NCI-H460 (cell line): Measurements from ENCODE around the gene KLHL42. TPM values are rescaled to one million over a fixed set of nuclear protein-coding genes. Genes with fewer than 3 reads are reported as not detected.
A peak's percentile ranks its signal among the peaks of the same experiment; 100 is the strongest.
"Not testable (repeated sequence)": the region's sequence is repeated elsewhere in the genome, so short reads cannot be mapped to it uniquely, and the experiment has no call there.

ENCODE experiments used
- DNase-seq: peaks from one replicate; pipeline ENCODE4 v3.0.0-alpha.2; 2016; ENCODE audit warnings: low read depth; ENCODE audit errors: extremely low read depth
- polyA plus RNA-seq: library from polyadenylated mRNA; depleted of rRNA; stranded (reverse); fragments of >200 nt; gene quantifications from 2 replicates; pipeline ENCODE4 v1.2.3, GENCODE V29; 2014; cell fraction: nucleus; rRNA removed
- total RNA-seq: library from RNA; depleted of rRNA; stranded (reverse); fragments of >200 nt; shearing (Covaris generic); gene quantifications from 2 replicates; pipeline ENCODE4 v1.2.3, GENCODE V29; 2014; rRNA removed

KLHL42 gene, protein sequence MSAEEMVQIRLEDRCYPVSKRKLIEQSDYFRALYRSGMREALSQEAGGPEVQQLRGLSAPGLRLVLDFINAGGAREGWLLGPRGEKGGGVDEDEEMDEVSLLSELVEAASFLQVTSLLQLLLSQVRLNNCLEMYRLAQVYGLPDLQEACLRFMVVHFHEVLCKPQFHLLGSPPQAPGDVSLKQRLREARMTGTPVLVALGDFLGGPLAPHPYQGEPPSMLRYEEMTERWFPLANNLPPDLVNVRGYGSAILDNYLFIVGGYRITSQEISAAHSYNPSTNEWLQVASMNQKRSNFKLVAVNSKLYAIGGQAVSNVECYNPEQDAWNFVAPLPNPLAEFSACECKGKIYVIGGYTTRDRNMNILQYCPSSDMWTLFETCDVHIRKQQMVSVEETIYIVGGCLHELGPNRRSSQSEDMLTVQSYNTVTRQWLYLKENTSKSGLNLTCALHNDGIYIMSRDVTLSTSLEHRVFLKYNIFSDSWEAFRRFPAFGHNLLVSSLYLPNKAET
- total RNA-seq, result 13.7 and 14.9 TPM in 2 replicates
- 29.0 and 37.0 TPM in 2 replicates for polyA plus RNA-seq

DNA sequence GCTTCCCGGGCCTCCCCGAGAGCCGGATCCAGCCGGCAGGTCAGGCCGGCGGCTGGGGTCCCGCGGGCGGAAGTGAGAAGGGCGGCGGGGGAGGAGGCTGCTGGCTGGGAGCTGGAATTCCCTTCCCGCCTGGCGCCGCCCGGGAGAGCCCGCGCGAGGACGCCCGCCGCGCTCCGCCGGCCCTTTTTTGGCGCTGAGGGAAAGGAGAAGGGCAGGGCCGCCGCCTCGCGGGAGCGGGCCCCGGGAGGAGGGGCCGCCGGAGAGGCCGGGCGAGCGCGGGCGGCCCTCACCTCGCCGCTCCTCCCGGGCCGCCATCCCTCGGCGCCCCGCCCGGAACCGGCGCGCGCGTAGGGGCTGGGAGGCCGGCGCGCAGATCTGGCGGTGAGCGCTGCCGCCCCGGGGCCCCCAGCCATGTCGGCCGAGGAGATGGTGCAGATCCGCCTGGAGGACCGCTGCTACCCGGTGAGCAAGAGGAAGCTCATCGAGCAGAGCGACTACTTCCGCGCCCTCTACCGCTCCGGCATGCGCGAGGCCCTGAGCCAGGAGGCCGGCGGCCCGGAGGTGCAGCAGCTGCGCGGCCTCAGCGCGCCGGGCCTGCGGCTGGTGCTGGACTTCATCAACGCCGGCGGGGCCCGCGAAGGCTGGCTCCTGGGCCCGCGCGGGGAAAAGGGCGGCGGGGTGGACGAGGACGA, at the start of gene KLHL42, which contains the start of gene MANSC4:
Gene KLHL42, plus strand, starts transcription at position 314 of the 692 bp plus-strand sequence. Its CDS starts 98 bp downstream, at position 412.
Gene MANSC4, minus strand, starts transcription at position 317 of the 692 bp plus-strand sequence. CDS start 8,960 bp downstream, outside the sequence.
- no peak for DNase-seq

- no peak for DNase-seq
Measured at GRCh38 chr12:27732281-27732680, 47.8 kb upstream of the KLHL42 start.

DNA sequence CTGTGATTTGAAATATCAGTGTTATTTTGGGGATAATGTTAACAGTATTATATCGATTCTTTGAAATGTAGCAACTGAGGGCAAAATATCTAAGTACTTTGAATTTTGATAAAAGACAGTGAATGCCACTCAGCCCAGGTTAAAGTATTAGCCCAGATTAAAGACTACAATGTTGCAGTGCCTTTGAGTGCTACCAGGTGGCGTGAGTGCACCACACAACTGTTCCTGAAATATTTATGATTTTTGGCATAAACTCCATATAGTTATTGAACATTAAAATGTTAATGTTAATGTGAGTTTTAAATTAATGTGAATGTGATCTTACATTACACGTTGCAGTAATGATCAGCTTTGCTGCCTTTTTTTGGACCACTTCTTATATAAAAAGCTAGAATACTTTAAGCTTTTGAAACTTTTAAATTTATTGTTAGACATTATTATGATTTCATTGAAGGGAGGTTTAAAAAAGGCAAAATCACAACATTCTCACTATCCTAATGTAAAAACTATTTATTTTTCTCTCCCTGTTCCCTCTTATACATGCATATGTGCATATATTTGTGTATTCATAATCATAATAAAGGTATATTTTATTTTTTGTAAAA, 46.9 kb upstream of the KLHL42 start:
- peak; percentile 22 for DNase-seq

GRCh38 chr12:27733791-27734190, 46.2 kb upstream of the KLHL42 start:
- DNase-seq, result no peak

- not testable (repeated sequence) for DNase-seq
Measured at GRCh38 chr12:27734321-27734720, 45.7 kb upstream of the KLHL42 start.

DNA sequence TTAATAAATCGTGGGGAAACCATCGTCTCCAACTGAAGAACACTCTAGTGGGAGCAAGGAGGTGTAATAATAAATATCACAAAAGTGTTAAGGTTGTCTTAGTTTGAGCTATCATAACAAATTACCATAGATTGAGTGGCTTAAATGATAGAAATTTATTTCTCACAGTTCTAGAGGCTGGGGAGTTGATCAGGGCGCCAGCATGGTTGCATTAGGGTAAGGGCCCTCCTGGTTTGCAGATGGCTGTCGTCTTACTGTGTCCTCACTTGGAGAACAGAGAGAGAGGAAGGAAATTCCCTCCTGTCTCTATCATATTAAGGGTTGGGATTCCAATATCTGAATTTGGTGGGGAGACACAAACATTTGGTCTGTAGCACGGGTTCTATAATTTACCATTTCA, 36.4 kb upstream of the KLHL42 start:
- no peak for DNase-seq

- DNase-seq, result not testable (repeated sequence)
Measured at GRCh38 chr12:27745734-27746133, 34.3 kb upstream of the KLHL42 start.

- no peak for DNase-seq
Measured at GRCh38 chr12:27747111-27747820, 32.8 kb upstream of the KLHL42 start.

GRCh38 chr12:27751386-27752047, 28.5 kb upstream of the KLHL42 start:
- DNase-seq, result no peak

- no peak for DNase-seq
Measured at GRCh38 chr12:27754795-27755194, 25.2 kb upstream of the KLHL42 start.

- DNase-seq, result no peak
Measured at GRCh38 chr12:27756670-27757195, 23.3 kb upstream of the KLHL42 start.

- no peak for DNase-seq
Measured at GRCh38 chr12:27762757-27763156, 17.3 kb upstream of the KLHL42 start.

DNA sequence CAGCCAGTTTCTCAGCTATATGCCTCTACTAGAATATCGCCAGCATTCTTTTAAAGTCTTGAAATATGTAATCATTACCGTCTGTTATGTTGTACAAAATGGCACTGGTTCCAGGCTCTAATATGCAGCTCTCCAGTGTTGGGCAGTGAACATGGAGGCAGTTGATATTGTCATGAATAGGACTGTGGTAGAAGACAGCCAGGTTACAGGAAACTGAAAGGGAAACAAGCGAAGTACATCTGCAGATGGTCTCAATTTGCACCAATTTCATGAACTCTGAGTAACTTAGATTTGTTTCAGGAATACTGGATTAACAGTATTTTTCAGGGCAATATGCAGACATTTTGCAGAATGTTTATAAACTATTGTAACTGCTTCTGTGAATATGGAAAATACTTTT, 13.4 kb upstream of the KLHL42 start:
- no peak for DNase-seq

DNA sequence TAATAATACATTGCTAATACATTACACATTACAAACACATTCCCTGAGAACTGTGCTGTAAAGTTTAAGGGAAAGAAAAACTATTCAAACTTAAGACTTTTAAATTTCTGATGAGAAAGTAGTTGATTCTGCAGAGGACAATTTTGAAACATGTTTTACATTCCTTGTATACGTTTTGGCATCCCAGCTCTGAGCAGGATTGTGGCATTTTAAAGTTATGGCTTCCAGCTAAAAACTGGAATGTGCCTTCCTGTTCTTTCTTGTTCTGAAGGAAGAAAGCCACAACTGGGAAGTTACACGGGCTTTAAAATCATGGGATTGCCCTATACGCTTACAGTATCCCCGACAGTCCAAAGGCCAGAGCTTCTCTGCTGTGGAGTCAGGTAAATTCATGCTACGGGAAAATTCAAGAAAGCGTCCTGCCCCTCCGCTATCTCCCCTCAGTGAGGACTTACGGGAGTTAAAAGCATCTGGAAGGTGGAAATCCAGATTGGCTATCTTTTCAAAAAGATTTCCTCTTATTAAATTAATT, 10.8 kb upstream of the KLHL42 start:
- no peak for DNase-seq

GRCh38 chr12:27771481-27772327, 8.3 kb upstream of the KLHL42 start:
- no peak for DNase-seq

GRCh38 chr12:27772328-27773049, 7.5 kb upstream of the KLHL42 start:
- DNase-seq, result no peak

DNA sequence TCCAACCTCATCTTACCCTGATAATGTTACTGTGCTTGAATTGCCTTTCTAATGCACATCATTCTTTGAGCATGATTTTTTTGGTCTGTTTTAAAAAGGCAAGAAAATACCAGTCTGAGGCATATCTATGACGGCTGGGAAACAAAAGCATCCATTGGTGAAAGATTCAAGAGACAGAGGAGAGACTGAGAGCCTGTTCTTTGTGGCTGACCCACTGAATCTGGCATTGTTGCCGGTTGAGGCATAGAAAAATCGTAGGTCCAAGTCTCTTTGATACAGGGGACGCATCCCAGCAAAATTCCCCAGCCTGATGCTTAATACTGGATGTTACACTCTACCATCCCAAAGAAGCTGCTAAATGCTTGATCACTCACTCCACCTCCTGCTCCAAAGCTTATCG, 2.9 kb upstream of the KLHL42 start:
- no peak for DNase-seq

DNA sequence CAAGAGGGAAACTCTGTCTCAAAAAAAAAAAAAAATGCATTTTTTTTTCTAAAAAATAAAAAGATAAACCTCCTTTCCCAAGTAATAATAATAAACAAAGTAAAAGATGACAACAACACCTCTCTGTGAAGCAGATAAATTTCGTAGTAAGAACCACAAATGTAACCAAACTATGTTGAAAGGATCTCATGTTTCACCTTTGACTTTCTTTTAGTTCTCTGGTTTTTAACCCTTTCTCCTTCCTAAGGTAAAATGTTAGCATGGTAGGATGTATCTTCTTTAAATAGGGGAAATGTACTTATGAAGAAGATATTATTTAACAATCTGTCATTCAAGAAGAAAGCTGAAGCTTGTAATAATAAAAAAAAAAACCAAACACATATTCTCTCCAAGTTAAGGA, 1.8 kb upstream of the KLHL42 start:
- DNase-seq, result no peak
